DOHH2 (cell line): ENCODE measurements around the gene AMIGO2.

ENCODE experiments used
- H3F3A ChIP-seq: fragments of 200-600 bp; sonication (generic), shearing (Covaris generic); 2 replicates; pipeline ENCODE4 v1.6.0; 2016; ENCODE audit warnings: antibody characterized with exemption, mild to moderate bottlenecking; ENCODE audit not compliant: control insufficient read depth, insufficient read depth
- H3K27ac ChIP-seq: fragments of 200-600 bp; sonication (generic); 2 replicates; pipeline ENCODE4 v1.5.1; 2014; ENCODE audit warnings: low read depth, mild to moderate bottlenecking, low read length, moderate library complexity
- H3K27me3 ChIP-seq: fragments of 200-600 bp; sonication (generic); 2 replicates; pipeline ENCODE4 v1.6.1; 2014; ENCODE audit warnings: mild to moderate bottlenecking, low read length, mixed read lengths; ENCODE audit not compliant: control insufficient read depth
- H3K36me3 ChIP-seq: fragments of 200-600 bp; sonication (generic); 2 replicates; pipeline ENCODE4 v1.6.1; 2014; ENCODE audit warnings: mild to moderate bottlenecking, low read length, moderate library complexity, mixed read lengths; ENCODE audit not compliant: control insufficient read depth
- H3K4me1 ChIP-seq: fragments of 200-600 bp; sonication (generic); 2 replicates; pipeline ENCODE4 v1.6.1; 2014; ENCODE audit warnings: mild to moderate bottlenecking, low read length, mixed read lengths; ENCODE audit not compliant: control insufficient read depth
- H3K4me2 ChIP-seq: fragments of 200-600 bp; sonication (generic); 2 replicates; pipeline ENCODE4 v1.6.0; 2014; ENCODE audit warnings: mild to moderate bottlenecking, low read length, moderate library complexity
- H3K4me3 ChIP-seq: fragments of 200-600 bp; sonication (generic); 2 replicates; pipeline ENCODE4 v1.5.1; 2014; ENCODE audit warnings: mild to moderate bottlenecking, low read length, mixed read lengths
- H3K79me2 ChIP-seq: fragments of 200-600 bp; sonication (generic); 2 replicates; pipeline ENCODE4 v1.6.1; 2014; ENCODE audit warnings: mild to moderate bottlenecking, low read length, mixed read lengths; ENCODE audit not compliant: control insufficient read depth
- H3K9me2 ChIP-seq: fragments of 200-600 bp; sonication (generic); replicated peaks from 2 replicates; pipeline ENCODE4 v1.6.1; 2014; ENCODE audit warnings: mild to moderate bottlenecking, low read length, mixed read lengths; ENCODE audit not compliant: control insufficient read depth
- H3K9me3 ChIP-seq: fragments of 200-600 bp; sonication (generic); 2 replicates; pipeline ENCODE4 v1.6.1; 2014; ENCODE audit warnings: antibody characterized with exemption, low read length, mixed read lengths; ENCODE audit not compliant: control insufficient read depth, insufficient read depth
- H4K20me1 ChIP-seq: fragments of 200-600 bp; sonication (generic); 2 replicates; pipeline ENCODE4 v1.6.0; 2014; ENCODE audit warnings: low read depth, mild to moderate bottlenecking, antibody characterized with exemption, low read length, moderate library complexity; ENCODE audit not compliant: control insufficient read depth, insufficient read depth
- CTCF ChIP-seq: fragments of 200-600 bp; sonication (generic); IDR thresholded peaks from one replicate; pipeline ENCODE4 v1.5.1; 2014; ENCODE audit warnings: antibody characterized with exemption, mild to moderate bottlenecking, low read depth, low read length; ENCODE audit not compliant: poor library complexity, severe bottlenecking
- EZH2phosphoT487 ChIP-seq: fragments of 200-600 bp; sonication (generic); IDR thresholded peaks from 2 replicates; pipeline ENCODE4 v1.6.1; 2017; ENCODE audit warnings: borderline replicate concordance, mild to moderate bottlenecking, antibody characterized with exemption, low read length, moderate library complexity, mixed read lengths

The AMIGO2 gene

GRCh38 chr12:47067771-47068431 is 11.9 kb downstream of the AMIGO2 start:
- Histone ChIP-seq H3K4me1 (no peaks in the 10 kb centered on the region), H3K27ac (no peak overlapping the region), H3K36me3 (no peaks in the 10 kb centered on the region), H3K9me2 (no peaks in the 10 kb centered on the region), H3K4me2 (no peak overlapping the region), H3K79me2 (no peaks in the 10 kb centered on the region), H3K27me3 (peaks cover 7% of the 10 kb centered on the region), H3K9me3 (no peaks in the 10 kb centered on the region), H4K20me1 (no peaks in the 10 kb centered on the region), H3K4me3 (no peak overlapping the region), H3F3A (no peaks in the 10 kb centered on the region)
- TF ChIP-seq EZH2phosphoT487 (no peak), CTCF (no peak)

DNA sequence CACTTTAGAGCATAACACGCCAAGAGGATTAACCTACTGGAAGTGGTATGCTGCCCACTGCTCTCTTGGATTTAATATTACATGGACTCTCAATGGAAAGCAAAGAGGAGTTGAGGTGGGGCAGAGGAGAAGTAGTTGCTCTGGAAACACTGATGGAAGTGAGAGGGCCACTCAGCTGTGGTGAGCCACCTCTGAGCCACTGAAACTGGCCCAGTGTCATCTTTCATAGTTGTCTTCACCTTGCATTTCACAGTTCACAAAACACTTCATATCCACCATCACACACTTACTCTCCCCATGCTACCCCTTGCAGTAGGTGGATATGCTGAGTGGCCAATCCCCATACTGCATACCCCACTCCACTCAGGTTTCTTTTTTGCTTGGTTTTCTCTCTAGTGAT is 12.6 kb downstream of the AMIGO2 start:
- no peak overlapping the region for H3K4me2 ChIP-seq
- no peaks in the 10 kb centered on the region for H4K20me1 ChIP-seq
- no peak overlapping the region for H3K4me3 ChIP-seq
- no peak for TF ChIP-seq CTCF
- no peak for TF ChIP-seq EZH2phosphoT487
- H3K9me2 ChIP-seq: no peaks in the 10 kb centered on the region
- no peaks in the 10 kb centered on the region for H3K36me3 ChIP-seq
- H3K79me2 ChIP-seq: no peaks in the 10 kb centered on the region
- peaks cover 7% of the 10 kb centered on the region for H3K27me3 ChIP-seq
- no peak overlapping the region for H3K27ac ChIP-seq
- no peaks in the 10 kb centered on the region for H3K4me1 ChIP-seq
- no peaks in the 10 kb centered on the region for H3K9me3 ChIP-seq
- no peaks in the 10 kb centered on the region for H3F3A ChIP-seq

DNA sequence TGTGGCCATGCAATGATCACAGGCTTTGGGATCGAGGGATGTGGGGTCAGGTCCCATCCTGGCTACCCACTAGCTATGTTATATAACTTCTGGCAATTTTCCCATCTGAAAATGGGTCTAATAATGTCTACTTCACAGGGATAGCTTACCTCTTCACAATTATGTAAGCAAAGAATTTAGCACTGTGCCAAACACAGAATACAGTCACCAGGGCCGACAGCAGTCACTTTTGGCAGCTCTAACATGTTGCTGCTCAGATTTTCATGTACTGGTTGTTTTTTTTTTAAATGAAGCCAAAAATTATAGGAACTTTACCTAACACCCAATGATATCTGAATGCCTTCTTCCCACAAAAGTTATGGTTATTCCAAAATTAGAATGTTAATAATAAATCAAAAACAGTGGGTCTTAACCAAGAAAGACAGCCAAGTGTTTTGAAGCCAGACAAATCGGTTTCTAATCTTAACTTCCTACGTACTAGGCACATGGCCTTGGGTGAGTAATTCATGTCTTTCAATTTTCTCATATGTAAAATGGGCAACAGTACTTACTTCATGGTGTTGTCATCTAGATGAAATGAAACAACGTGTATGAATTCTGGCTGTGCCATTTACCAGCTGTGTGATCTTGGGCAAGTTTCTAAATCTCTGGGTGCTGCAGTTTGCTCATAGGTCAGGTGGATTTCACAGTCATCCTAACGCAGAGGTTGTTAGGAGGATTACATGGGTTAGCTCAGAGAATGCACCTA is 13.3 kb downstream of the AMIGO2 start:
- Histone ChIP-seq H3K4me3 (no peak overlapping the region), H3F3A (no peaks in the 10 kb centered on the region), H3K27ac (no peak overlapping the region), H3K9me3 (no peaks in the 10 kb centered on the region), H3K79me2 (no peaks in the 10 kb centered on the region), H4K20me1 (no peaks in the 10 kb centered on the region), H3K9me2 (no peaks in the 10 kb centered on the region), H3K4me1 (no peaks in the 10 kb centered on the region), H3K4me2 (no peak overlapping the region), H3K36me3 (no peaks in the 10 kb centered on the region), H3K27me3 (peaks cover 3% of the 10 kb centered on the region; the same call in 1 of the 2 replicates)
- TF ChIP-seq EZH2phosphoT487: no peak
- TF ChIP-seq CTCF: no peak
